Caco-2 (cell line): ENCODE data around the gene LPA. TPM values are rescaled to one million over a fixed set of nuclear protein-coding genes. Genes with fewer than 3 reads are reported as not detected.

Experiments used
- BruUV-seq: library from RNA; stranded (reverse); fragments of 400-500 nt; replicated peaks from 2 replicates; lab custom pipeline; 2021; lab: Mats Ljungman, UMichigan
- CTCF ChIA-PET: fragments of 300-600 bp; sonication (Branson Sonifier 250); formaldehyde crosslinking; loops from one replicate; lab custom pipeline; 2022; ENCODE audit warnings: antibody characterized with exemption; lab: Charles Lee
- POLR2A ChIA-PET: fragments of 300-600 bp; sonication (Branson Sonifier 250); formaldehyde crosslinking; loops from one replicate; lab custom pipeline; 2022; ENCODE audit warnings: antibody characterized with exemption; lab: Charles Lee
- DNase-seq, 2 experiments: peaks; one replicate each; pipeline versions ENCODE4 v3.0.0 to v3.0.0-alpha.2; 2020 to 2022
- H3K27me3 ChIP-seq: replicated peaks from 2 replicates; pipeline ENCODE4 v1.6.0; 2011; ENCODE audit warnings: low read length; ENCODE audit not compliant: control insufficient read depth, insufficient read depth
- H3K36me3 ChIP-seq: 2 replicates; pipeline ENCODE4 v1.5.1; 2011; ENCODE audit warnings: low read length; ENCODE audit not compliant: control insufficient read depth, insufficient read depth
- H3K4me1 ChIP-seq: fragments of 250-450 bp; sonication (Bioruptor Pico); 2 replicates; pipeline ENCODE4 v1.5.1; 2020; ENCODE audit warnings: mild to moderate bottlenecking
- H3K4me3 ChIP-seq: 2 replicates; pipeline ENCODE4 v1.5.1; 2011; ENCODE audit warnings: low read depth, mild to moderate bottlenecking, control low read depth, low read length
- H3K9me3 ChIP-seq: fragments of 250-450 bp; sonication (Bioruptor Pico); 2 replicates; pipeline ENCODE4 v1.5.1; 2020; ENCODE audit warnings: mild to moderate bottlenecking, moderate library complexity
- H3K27ac Mint-ChIP-seq: one replicate; pipeline ENCODE4 v1.8.0; 2022; ENCODE audit warnings: mixed read lengths; ENCODE audit not compliant: unreplicated experiment
- H3K27me3 Mint-ChIP-seq: one replicate; pipeline ENCODE4 v1.8.0; 2022; ENCODE audit warnings: mixed read lengths; ENCODE audit not compliant: insufficient read depth, unreplicated experiment
- H3K36me3 Mint-ChIP-seq: one replicate; pipeline ENCODE4 v1.8.0; 2022; ENCODE audit warnings: mild to moderate bottlenecking, mixed read lengths; ENCODE audit not compliant: insufficient read depth, unreplicated experiment
- H3K4me1 Mint-ChIP-seq: one replicate; pipeline ENCODE4 v1.8.0; 2022; ENCODE audit warnings: low read depth, mixed read lengths; ENCODE audit not compliant: unreplicated experiment
- H3K4me3 Mint-ChIP-seq: one replicate; pipeline ENCODE4 v1.8.0; 2022; ENCODE audit warnings: mild to moderate bottlenecking, moderate library complexity, mixed read lengths; ENCODE audit not compliant: unreplicated experiment
- H3K9me3 Mint-ChIP-seq: one replicate; pipeline ENCODE4 v1.8.0; 2022; ENCODE audit warnings: mixed read lengths; ENCODE audit not compliant: unreplicated experiment
- CTCF ChIP-seq, 2 experiments: fragments of 200-600 bp in 1 of 2; IDR thresholded peaks; 1 replicate in 1 of 2; 2 replicates in 1 of 2; pipeline versions ENCODE4 v1.5.1 to v1.8.0; 2011 to 2022; ENCODE audit warnings: antibody characterized with exemption in 1 of 2, control low read depth in 1 of 2, inconsistent platforms in 1 of 2, low read depth in 1 of 2, low read length in 1 of 2, mild to moderate bottlenecking in 1 of 2, moderate library complexity in 1 of 2; ENCODE audit not compliant: insufficient read depth in 1 of 2, severe bottlenecking in 1 of 2, unreplicated experiment in 1 of 2
- intact Hi-C: fragments of 100-400 bp; cut with micrococcal nuclease; formaldehyde crosslinking; loops from one replicate; pipeline ENCODE4 v1.10.0; 2022; ENCODE audit not compliant: unreplicated experiment
- total RNA-seq: library from RNA; stranded (reverse); gene quantifications from 2 replicates; pipeline ENCODE4 v1.2.3, GENCODE V29; 2022

The LPA gene
- total RNA-seq, 1 experiment from 2014 or later: not detected

DNA sequence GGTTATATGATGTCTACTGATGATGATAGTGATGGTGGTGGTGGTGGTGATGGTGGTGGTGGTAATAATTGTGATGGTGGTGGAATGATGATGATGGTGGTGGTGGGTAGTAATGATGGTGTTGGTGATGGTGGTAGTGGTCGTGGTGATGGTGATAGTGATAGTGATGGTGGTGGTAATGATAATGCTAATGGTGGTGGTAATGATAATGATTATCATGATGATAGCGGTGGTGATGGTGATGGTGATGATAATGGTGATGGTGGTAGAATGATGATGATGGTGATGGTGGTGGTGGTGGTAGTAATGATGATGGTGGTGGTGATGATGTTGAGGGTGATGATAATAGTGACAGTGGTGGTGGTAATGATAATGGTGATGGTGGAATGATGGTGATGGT, 4.5 kb upstream of the LPA start:
- Histone ChIP-seq H3K36me3 (no peaks in the 10 kb centered on the region), H3K4me1 (no peaks in the 10 kb centered on the region), H3K27me3 (no peaks in the 10 kb centered on the region), H3K9me3 (no peaks in the 10 kb centered on the region), H3K4me3 (no peak overlapping the region)
- Mint-ChIP-seq H3K27ac (no peak overlapping the region), H3K4me3 (no peak overlapping the region), H3K36me3 (no peaks in the 10 kb centered on the region), H3K4me1 (no peaks in the 10 kb centered on the region), H3K9me3 (no peaks in the 10 kb centered on the region), H3K27me3 (peaks cover 6% of the 10 kb centered on the region)
- POLR2A ChIA-PET: no interaction called here
- no peak for TF ChIP-seq CTCF (IDR thresholded peaks at IDR 0.05; ENCODE audit: insufficient read depth in 1 of 2, low read depth in 1 of 2, low read length in 1 of 2, severe bottlenecking in 1 of 2, unreplicated experiment in 1 of 2)
- intact Hi-C loops: loop anchor here (1.0 kb wide), 1 partner anchor 148 kb away; no protein-coding TSS in a partner anchor
- CTCF ChIA-PET: no interaction called here
- BruUV-seq: no TSS peak
- DNase-seq: no peak

- Histone ChIP-seq H3K36me3 (no peaks in the 10 kb centered on the region), H3K9me3 (no peaks in the 10 kb centered on the region), H3K4me1 (no peaks in the 10 kb centered on the region), H3K27me3 (no peaks in the 10 kb centered on the region), H3K4me3 (no peak overlapping the region)
- TF ChIP-seq CTCF (IDR thresholded peaks at IDR 0.05; ENCODE audit: insufficient read depth in 1 of 2, low read depth in 1 of 2, low read length in 1 of 2, severe bottlenecking in 1 of 2, unreplicated experiment in 1 of 2): peak; percentile 60 to 65
- DNase-seq: peak; percentile 47 to 55
- Mint-ChIP-seq H3K4me3 (no peak overlapping the region), H3K27ac (no peak overlapping the region), H3K36me3 (no peaks in the 10 kb centered on the region), H3K27me3 (peaks cover 5% of the 10 kb centered on the region), H3K4me1 (no peaks in the 10 kb centered on the region), H3K9me3 (no peaks in the 10 kb centered on the region)
- no TSS peak for BruUV-seq
- intact Hi-C loops: loop anchor here (1.0 kb wide), 1 partner anchor 148 kb away; no protein-coding TSS in a partner anchor
- CTCF ChIA-PET: no interaction called here
- POLR2A ChIA-PET: no interaction called here
Observed at GRCh38 chr6:160667639-160668481, 3.8 kb upstream of the LPA start.

GRCh38 chr6:160662842-160663241, 1.2 kb downstream of the LPA start:
- no TSS peak for BruUV-seq
- Histone ChIP-seq H3K9me3 (no peaks in the 10 kb centered on the region), H3K4me3 (no peak overlapping the region), H3K27me3 (no peaks in the 10 kb centered on the region), H3K36me3 (no peaks in the 10 kb centered on the region), H3K4me1 (no peaks in the 10 kb centered on the region)
- Mint-ChIP-seq H3K4me1 (no peaks in the 10 kb centered on the region), H3K27ac (no peak overlapping the region), H3K4me3 (no peak overlapping the region), H3K9me3 (peaks cover 3% of the 10 kb centered on the region), H3K36me3 (no peaks in the 10 kb centered on the region), H3K27me3 (peaks cover 10% of the 10 kb centered on the region)
- no peak for DNase-seq
- POLR2A ChIA-PET: no interaction called here
- intact Hi-C loops: no loop called here
- CTCF ChIA-PET: no interaction called here
- no peak for TF ChIP-seq CTCF (IDR thresholded peaks at IDR 0.05; ENCODE audit: insufficient read depth in 1 of 2, low read depth in 1 of 2, low read length in 1 of 2, severe bottlenecking in 1 of 2, unreplicated experiment in 1 of 2)
